GM19372 (cell line): Measurements from ENCODE around the gene GMDS.
A peak's percentile ranks its signal among the peaks of the same experiment; 100 is the strongest.

ENCODE experiments used
- ATAC-seq: cut with Tn5 transposase; IDR thresholded peaks from one replicate; pipeline ENCODE4 v1.9.1; 2021; ENCODE audit warnings: mild to moderate bottlenecking, low read depth, moderate library complexity; ENCODE audit not compliant: unreplicated experiment

The GMDS gene

GRCh38 chr6:2209226-2209809, 36.1 kb downstream of the GMDS start:
- ATAC-seq = no peak

DNA sequence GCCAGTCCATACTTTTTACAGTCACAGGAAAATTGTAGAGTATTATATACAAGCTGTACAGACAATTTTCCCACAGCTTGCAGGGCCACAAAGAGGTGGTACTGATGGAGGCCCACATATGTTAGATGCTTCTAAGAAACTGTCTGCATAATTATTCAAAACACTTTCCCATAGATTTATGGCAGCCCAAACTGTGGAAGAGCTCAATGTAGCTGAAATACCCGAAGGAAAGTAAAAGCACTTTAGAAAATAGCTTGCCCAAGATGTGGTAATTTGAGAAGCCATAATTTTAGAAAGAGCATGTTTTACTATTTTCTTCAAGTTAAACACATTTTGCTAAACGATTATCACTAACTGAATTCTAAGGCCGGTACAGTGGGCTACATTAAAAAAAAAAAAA, 36.9 kb downstream of the GMDS start:
- ATAC-seq = no peak

DNA sequence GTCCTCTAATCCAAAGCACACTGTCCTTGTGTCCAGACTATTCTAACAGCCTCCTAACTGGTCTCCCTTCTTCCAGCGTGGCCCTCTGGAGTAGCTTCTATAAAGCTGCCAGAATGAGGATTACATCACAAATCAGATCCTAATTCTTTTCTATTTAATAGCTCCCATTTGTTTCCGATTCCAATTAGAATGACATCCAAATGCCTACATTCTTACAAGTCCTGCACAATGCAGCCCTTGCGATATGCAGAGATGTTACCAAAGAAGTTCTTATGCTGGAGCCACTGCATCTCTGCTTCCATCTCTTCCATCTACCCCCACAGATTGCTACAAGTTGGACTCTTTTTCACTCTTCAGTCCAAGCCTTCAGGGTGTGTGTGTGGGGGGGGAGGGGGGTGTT, 40.0 kb downstream of the GMDS start:
- no peak for ATAC-seq

- no peak for ATAC-seq
These were observed 41.1 kb downstream of the GMDS start for GRCh38 chr6:2204272-2204671.

DNA sequence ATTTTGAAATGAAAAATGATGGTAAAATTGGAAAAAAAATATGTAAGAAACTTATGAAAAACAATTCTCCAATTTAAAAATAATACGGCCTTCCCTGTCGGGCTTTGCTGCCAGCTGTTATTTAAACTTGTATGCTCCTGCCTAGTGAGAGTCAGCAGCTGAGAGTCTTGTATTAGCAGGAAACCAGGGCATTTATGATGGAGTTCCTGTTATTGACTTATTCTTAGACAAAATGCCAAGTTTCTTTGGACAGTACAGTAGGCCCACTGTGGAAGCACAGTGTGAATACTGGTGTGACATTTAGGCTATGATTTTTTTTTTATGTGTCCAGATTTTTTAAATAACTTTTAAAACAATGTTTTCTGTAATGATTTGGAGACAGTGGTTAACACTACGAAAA, 42.1 kb downstream of the GMDS start:
- ATAC-seq = no peak

- no peak for ATAC-seq
These were observed 47.4 kb downstream of the GMDS start for GRCh38 chr6:2197984-2198383.

- no peak for ATAC-seq
These were observed 48.2 kb downstream of the GMDS start for GRCh38 chr6:2197177-2197671.

DNA sequence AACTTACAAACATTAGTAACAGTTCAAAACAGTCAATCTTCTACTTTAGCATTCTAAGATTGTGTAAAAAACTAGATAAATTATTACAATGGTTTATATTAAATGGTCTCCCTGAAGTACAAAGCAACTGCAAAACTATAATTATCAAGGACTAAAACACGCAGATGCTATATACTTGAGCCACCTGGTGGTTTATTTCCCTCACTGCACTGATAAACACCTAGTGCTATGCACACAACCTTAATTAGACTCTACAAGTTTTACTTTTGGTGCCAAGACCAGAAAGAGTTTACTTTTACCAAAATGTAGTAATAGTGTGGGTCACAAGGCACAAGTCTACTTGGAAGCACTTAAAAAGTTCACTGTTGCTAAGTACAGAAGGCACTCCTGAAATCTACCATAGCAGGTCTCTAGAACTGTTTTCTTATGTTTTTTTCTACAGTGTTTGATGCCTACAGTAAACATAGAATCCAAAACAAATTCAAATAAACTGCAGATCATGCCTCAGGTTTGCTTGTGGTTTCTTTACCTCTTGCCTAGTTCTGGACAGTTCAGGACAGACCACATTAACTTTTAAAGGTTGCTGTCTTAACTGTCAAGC, 49.2 kb downstream of the GMDS start:
- peak; percentile 59 for ATAC-seq

DNA sequence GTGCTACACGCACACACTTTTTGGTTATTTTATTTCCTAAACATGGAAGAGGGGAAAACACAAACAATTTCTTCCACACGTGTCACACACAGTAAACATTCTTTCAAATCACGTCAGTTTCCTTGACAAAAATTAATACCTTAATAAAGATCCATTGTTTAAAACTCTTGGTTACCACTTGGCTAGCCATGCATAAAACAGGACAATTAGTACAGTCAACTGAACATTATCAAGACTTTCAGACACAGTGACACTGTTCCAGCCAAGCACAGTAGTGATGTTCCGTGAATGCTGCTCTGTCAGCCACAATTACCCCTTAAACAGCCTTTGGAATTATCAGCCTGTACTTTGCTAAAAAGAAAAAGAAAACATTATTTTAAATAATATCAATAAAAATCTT, 50.8 kb downstream of the GMDS start:
- no peak for ATAC-seq

DNA sequence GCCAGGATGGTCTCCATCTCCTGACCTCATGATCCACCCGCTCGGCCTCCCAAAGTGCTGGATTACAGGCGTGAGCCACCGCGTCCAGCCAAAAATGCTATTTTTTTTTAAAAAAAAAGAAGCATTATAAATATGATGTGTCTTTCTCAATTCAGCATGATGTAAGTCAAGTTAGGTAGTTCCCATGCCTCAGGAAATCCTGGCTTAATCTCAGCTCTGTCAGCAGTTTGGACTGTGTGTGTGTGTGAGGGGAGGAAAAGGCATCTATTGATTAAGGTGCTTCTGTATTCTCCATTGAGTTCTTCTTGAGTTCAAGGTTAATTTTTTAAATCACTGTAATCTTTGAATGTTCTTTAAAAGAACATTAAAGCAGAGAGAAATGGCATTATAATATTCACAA, 51.5 kb downstream of the GMDS start:
- no peak for ATAC-seq

- no peak for ATAC-seq
These were observed 52.4 kb downstream of the GMDS start for GRCh38 chr6:2192976-2193375.

DNA sequence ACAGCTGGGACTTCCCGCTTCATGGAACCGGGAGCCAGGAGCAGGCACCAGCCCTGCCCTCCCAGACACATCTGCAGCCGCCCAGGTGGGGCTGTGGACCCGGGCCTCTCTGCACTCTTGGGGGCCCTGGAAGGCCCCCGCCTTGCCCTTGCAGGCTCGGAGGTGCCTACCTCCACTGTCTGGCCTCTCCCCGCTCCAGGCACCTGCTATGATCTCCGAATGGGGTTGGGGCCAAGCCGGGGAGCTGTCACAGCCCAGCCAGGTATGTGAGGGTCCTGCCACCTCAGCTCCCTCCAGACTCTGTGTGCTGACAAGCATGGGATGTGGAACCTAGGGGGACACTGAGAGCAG, 54.0 kb downstream of the GMDS start:
- no peak for ATAC-seq

DNA sequence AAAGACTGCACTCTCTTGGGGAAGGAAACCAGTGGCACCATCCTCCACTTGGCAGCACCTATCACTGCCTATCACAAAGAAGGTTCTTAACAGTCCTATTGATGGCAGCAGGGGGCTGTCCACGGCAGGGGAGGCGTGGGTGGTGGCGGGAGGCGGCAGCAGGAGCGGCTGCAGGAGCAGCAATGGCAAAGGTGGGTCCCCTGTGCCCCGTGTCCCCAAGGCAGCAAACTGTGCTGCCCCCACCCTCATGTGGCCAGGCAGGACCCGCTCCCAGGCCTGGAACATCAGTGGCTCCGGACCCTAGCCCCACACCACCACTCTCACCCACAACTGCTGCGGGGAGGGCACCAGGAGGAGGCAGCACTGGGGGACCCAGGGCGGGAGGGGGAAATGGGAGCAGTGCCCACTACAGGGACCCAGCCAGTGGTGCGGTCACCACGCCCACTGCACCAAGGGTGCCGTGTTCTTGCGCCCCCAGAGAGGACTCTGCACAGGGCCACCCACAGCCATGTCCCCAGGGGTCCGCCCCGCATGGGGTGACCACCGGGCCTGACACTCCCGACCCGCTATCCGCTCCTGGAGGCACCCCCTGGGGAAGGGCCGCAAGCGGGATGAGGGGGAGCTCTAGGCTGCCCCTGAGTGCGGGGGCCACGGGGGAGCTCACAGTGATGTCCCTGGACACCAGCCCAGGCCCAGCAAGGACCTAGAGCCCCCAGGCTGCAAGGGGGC, 54.6 kb downstream of the GMDS start:
- no peak for ATAC-seq

GRCh38 chr6:2188856-2189384, 56.5 kb downstream of the GMDS start:
- no peak for ATAC-seq

- no peak for ATAC-seq
These were observed 57.0 kb downstream of the GMDS start for GRCh38 chr6:2188397-2188796.

DNA sequence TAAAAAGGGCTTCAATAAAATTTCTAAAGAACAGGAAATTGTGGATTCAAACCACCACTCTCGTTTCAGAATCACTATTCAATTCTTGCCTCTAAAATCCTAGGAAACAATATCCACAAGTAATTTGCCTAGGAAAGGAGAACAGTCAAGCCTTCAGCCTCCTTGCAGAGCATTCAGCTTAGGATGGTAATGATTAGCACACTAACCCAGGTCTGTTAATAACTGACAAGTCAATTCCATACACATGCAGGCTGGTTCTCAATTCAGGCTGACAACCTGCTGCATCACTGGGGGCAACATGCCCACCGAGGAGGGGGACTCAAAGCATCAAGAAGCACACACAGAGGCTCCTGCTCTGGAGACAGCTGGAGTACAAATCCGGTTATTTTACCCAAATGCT, 57.6 kb downstream of the GMDS start:
- no peak for ATAC-seq

- peak; percentile 75 for ATAC-seq
These were observed 58.9 kb downstream of the GMDS start for GRCh38 chr6:2186516-2186915.

- ATAC-seq = no peak
These were observed 59.9 kb downstream of the GMDS start for GRCh38 chr6:2185466-2185865.

DNA sequence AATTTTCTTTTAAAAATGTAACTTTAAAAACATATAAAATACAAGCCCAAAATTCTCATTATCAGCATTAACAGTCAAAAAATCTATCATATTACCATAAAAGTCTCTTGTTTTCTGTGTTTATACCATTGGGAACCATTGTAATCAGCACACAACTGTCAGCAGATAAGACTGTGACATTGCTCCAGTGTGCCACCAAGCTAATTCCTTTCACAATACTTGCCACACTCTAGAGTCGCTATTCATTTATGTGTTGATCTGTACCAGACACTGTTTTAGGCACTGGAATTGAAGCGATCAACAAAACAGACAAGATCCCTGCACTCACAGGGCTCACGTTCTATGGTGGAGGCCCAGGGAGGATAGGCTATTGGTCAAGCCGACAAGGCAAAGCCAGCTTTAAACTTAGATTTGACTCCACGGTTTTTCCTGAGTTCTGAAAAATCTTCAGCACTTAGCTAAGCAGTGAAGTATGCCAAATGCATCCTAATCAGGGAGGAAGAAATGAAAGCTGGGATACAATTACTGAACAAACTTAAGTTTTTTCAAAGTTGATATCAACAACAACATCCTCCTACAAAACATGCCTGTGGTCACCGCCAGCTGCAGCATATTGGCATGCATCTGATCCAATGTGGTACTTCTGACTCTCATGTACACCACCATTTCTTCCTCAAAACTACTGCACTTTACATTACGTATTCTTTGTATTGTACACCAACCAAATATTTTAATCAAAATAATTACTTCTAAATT, 60.5 kb downstream of the GMDS start:
- no peak for ATAC-seq

- ATAC-seq = no peak
These were observed 61.7 kb downstream of the GMDS start for GRCh38 chr6:2183752-2184151.

GRCh38 chr6:2183246-2183645, 62.2 kb downstream of the GMDS start:
- no peak for ATAC-seq
